ENCODE measurements around the gene CORIN.
"Not testable (repeated sequence)": the region's sequence is repeated elsewhere in the genome, so short reads cannot be mapped to it uniquely, and the experiment has no call there.

The CORIN gene

DNA sequence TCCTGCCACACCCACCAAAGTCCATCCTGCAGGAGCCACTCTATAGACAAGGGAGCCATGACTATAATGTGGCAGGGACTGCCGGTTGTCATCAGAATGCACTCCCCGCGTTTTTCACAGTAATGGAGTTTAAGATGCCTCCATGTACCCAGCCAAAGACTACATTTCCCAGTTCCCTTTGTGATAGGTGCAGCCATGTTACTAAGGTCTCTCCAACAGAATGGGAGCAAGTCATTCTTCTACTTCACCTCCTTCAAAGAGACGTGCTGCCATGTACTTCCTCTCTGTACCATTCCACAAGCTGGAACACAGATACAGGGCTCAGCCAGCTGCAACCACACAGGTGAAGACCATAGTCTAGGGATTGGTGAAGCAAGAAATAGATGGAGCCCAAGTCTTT lies 126.7 kb downstream of the CORIN start:
- Histone ChIP-seq H3K9me3 (no peaks in the 10 kb centered on the region), H3K4me3 (ENCODE audit: low read depth in 1 of 2, low read length in 1 of 2) (no peak overlapping the region), H3K36me3 (no peaks in the 10 kb centered on the region), H3K27me3 (no peaks in the 10 kb centered on the region), H3K27ac (no peak overlapping the region), H3K4me1 (ENCODE audit: control insufficient read depth in 1 of 2, insufficient read depth in 1 of 2, low read depth in 1 of 2, low read length in 1 of 2) (peaks cover 11 to 17% of the 10 kb centered on the region in 2 experiments)
- TF ChIP-seq CTCF (IDR thresholded peaks at IDR 0.05), result no peak

GRCh38 chr4:47706352-47706751 lies 131.5 kb downstream of the CORIN start:
- H3K27ac ChIP-seq, H3K27me3 ChIP-seq: not testable (repeated sequence)

DNA sequence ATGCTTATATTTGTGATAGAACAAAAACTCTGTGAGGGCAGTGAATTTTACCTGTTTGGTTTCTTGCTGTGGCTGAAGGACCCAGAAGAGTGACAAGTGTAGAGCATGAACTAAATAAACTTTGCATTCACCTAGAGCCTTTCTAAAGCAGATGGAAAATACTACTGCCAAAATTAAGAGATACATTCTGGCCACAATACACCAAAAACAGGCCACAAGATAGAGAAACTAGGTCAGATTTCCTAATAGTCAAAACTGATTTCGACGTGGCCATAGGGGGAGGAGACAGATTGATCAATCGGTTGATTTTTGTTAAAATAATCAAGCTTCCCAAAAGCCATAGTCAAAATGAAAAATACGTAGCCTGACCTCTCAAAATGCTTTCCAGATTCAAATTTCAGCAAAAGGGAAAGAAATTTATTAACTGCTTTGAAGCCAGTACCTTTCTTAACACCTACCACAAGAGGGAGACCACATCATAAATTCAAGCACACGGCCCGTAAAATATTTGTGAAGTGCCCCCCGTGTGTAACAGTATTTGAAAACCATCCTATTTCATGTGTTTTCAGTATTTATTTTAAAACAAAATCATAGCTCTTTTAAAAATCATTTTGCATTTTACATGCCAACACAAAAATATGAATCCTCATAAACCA lies 132.4 kb downstream of the CORIN start:
- peaks cover 0 to 11% of the 10 kb centered on the region in 2 experiments for H3K4me1 ChIP-seq (ENCODE audit: control insufficient read depth in 1 of 2, insufficient read depth in 1 of 2, low read depth in 1 of 2, low read length in 1 of 2)
- H3K36me3 ChIP-seq, result no peaks in the 10 kb centered on the region
- no peak overlapping the region for H3K4me3 ChIP-seq (ENCODE audit: low read depth in 1 of 2, low read length in 1 of 2)
- H3K9me3 ChIP-seq, result no peaks in the 10 kb centered on the region
- no peak for TF ChIP-seq CTCF (IDR thresholded peaks at IDR 0.05)
- H3K27me3 ChIP-seq, result peaks cover 3% of the 10 kb centered on the region
- no peak overlapping the region for H3K27ac ChIP-seq

More at GRCh38 chr4:47706352-47706751, 131.5 kb downstream of the CORIN start:
- H3K36me3 ChIP-seq; H3K4me3 ChIP-seq (ENCODE audit: low read depth in 1 of 2, low read length in 1 of 2); H3K9me3 ChIP-seq: not testable (repeated sequence)
- peaks cover 0 to 11% of the 10 kb centered on the region in 2 experiments for H3K4me1 ChIP-seq (ENCODE audit: control insufficient read depth in 1 of 2, insufficient read depth in 1 of 2, low read depth in 1 of 2, low read length in 1 of 2)

- H3K4me1 ChIP-seq (ENCODE audit: control insufficient read depth in 1 of 2, insufficient read depth in 1 of 2, low read depth in 1 of 2, low read length in 1 of 2), result peaks cover 0 to 11% of the 10 kb centered on the region in 2 experiments
These were observed 133.1 kb downstream of the CORIN start for GRCh38 chr4:47704693-47705325.

GRCh38 chr4:47703956-47704355 lies 133.9 kb downstream of the CORIN start:
- Histone ChIP-seq H3K4me3 (ENCODE audit: low read depth in 1 of 2, low read length in 1 of 2) (no peak overlapping the region), H3K4me1 (ENCODE audit: control insufficient read depth in 1 of 2, insufficient read depth in 1 of 2, low read depth in 1 of 2, low read length in 1 of 2) (peaks cover 0 to 11% of the 10 kb centered on the region in 2 experiments), H3K9me3 (no peaks in the 10 kb centered on the region), H3K36me3 (no peaks in the 10 kb centered on the region), H3K27me3 (peaks cover 3% of the 10 kb centered on the region), H3K27ac (no peak overlapping the region)
- TF ChIP-seq CTCF (IDR thresholded peaks at IDR 0.05), result no peak

More at GRCh38 chr4:47704693-47705325, 133.1 kb downstream of the CORIN start:
- Histone ChIP-seq H3K9me3 (no peaks in the 10 kb centered on the region), H3K27ac (no peak overlapping the region), H3K27me3 (peaks cover 3% of the 10 kb centered on the region), H3K4me3 (ENCODE audit: low read depth in 1 of 2, low read length in 1 of 2) (no peak overlapping the region), H3K36me3 (no peaks in the 10 kb centered on the region)
- no peak for TF ChIP-seq CTCF (IDR thresholded peaks at IDR 0.05)

- Histone ChIP-seq H3K36me3 (no peaks in the 10 kb centered on the region), H3K9me3 (no peaks in the 10 kb centered on the region), H3K4me1 (ENCODE audit: control insufficient read depth in 1 of 2, insufficient read depth in 1 of 2, low read depth in 1 of 2, low read length in 1 of 2) (peaks cover 0 to 11% of the 10 kb centered on the region in 2 experiments), H3K27me3 (peaks cover 3% of the 10 kb centered on the region), H3K27ac (no peak overlapping the region), H3K4me3 (ENCODE audit: low read depth in 1 of 2, low read length in 1 of 2) (no peak overlapping the region)
- TF ChIP-seq CTCF (IDR thresholded peaks at IDR 0.05), result no peak
These were observed 134.9 kb downstream of the CORIN start for GRCh38 chr4:47703008-47703407.
